ENCODE data around the gene SATB2.

SATB2 gene

GRCh38 chr2:199457147-199458008 is at the start of gene SATB2:
SATB2 (minus strand) TSS chr2:199457939; CDS start chr2:199456037, 1,902 bp downstream.
- DNase-seq, result peak; percentile 51

GRCh38 chr2:199505755-199506403 is 48.1 kb upstream of the SATB2 start:
- no peak for DNase-seq

- no peak for DNase-seq
Measured at GRCh38 chr2:199503148-199503547, 45.4 kb upstream of the SATB2 start.

- no peak for DNase-seq
Measured at GRCh38 chr2:199499005-199499404, 41.3 kb upstream of the SATB2 start.

- DNase-seq, result no peak
Measured at GRCh38 chr2:199495147-199495546, 37.4 kb upstream of the SATB2 start.

DNA sequence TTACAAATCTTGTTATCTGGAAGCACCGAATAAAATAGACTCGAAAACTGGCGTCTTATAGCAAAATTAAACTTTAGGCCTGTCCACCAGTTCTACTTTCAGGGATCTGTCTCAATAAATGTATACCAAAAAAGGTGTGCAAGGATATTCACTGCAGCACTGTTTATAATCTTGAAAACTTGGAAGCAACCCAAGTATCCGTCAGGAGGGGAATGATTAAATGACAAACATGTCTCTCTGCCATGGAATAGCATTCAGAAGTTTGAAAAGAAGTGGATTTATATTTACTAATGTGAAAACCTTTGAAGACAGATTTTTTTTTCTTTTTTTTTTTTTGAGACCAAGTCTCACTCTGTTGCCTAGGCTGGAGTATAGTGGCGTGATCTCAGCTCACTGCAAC is 32.3 kb upstream of the SATB2 start:
- no peak for DNase-seq

DNA sequence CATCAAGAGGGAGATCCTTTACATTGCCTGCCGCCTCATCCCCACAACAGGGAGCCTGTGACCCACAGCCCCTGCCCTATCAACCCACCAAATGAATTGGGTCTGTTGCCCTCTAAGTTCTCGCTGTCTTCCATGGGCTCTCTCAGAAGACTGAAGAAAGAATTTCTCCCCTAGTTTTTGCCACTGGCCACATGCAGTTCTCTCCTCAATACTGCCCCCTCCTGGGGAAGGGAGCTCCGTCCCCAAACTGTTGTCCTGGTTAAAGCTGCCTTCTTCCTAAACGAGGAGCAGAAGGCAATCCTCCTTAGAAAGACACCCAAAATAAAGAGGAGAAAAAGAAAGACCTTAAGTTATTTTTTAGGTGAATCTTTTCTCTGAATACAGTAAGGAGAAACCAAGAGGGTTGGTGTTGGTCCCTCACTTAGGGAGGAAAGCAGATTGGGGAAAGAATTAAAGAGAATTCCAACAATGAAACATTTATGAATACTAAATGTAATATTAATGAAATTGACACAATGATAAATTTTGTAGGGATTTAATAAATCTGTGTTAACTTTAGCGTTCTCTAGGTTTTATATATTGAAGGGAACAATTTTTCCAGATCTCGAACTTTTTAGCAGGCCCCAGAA is 31.1 kb upstream of the SATB2 start:
- peak; percentile 16 for DNase-seq

GRCh38 chr2:199485732-199486335 is 28.1 kb upstream of the SATB2 start:
- DNase-seq, result peak; percentile 35

- peak; percentile 15 for DNase-seq
Measured at GRCh38 chr2:199484927-199485326, 27.2 kb upstream of the SATB2 start.

GRCh38 chr2:199480966-199481365 is 23.2 kb upstream of the SATB2 start:
- no peak for DNase-seq

DNA sequence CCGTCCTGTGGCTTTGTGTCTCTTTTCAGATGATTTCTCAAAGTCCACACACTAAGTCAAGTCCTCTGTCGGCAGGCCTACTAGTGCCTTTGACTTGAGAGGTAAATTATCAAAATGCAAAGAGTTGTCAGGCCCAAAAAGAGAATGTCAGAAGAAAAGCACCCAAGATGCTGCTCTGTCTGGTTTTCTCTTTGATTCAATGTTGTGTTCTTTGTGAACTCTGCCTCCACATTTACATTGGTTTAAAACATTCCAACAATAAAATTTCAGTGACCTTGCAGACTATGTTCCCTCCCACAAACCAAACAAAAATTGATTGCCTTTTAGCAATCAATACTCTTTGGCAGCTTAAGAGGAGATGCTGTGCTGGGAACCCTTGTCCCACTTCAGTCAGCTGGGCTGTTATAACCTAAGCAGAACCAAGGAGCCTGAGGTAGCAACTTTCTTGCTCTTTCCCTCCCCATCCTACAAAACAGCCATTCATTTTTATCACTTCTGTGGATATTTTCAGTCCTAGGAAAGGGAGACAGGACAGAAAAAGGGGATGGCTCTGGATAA is 19.6 kb upstream of the SATB2 start:
- DNase-seq, result no peak

DNA sequence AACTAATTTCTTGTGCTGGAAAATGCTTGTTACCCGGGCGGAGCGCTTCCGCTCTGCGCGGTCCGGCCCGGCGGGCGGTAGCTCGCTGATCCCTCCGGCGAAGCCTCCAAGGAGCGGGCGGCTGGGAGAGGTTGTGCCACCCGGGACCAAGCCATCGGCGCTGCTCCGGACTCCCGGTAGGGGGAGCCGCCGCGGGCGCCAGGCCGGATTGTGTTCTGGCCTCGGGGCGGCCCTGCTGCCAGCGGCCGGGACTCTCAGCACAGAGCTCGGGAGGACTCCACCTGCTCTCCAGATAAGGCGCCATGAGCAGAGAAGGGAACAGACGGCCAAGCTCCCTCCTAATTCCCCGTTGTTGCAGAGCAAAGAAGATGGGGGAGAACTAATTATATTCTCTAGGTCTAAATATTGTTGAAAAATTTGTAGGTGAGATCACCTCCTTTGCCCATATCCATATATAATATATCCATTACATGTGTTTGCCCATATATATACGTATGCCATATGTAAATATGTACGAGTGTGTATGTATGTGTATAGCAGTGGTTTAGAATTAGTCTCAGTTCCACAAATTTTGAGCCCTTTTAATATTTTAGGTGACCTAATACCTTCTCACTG is 13.8 kb upstream of the SATB2 start:
- peak; percentile 66 for DNase-seq

- no peak for DNase-seq
Measured at GRCh38 chr2:199470672-199471442, 13.1 kb upstream of the SATB2 start.

- DNase-seq, result no peak
Measured at GRCh38 chr2:199470361-199470671, 12.6 kb upstream of the SATB2 start.

- no peak for DNase-seq
Measured at GRCh38 chr2:199469514-199470360, 12.0 kb upstream of the SATB2 start.

GRCh38 chr2:199468561-199469513 is 11.1 kb upstream of the SATB2 start:
- no peak for DNase-seq

- no peak for DNase-seq
Measured at GRCh38 chr2:199467066-199467822, 9.5 kb upstream of the SATB2 start.

GRCh38 chr2:199466692-199467065 is 8.9 kb upstream of the SATB2 start:
- no peak for DNase-seq

Measured in NCI-H510A treated with DMSO at 0.1 percent for 48 hours (cell line).